Naive thymus-derived CD8-positive, alpha-beta T cell (primary cell): ENCODE results near the gene DDIT3. TPM values are rescaled to one million over a fixed set of nuclear protein-coding genes. Genes with fewer than 3 reads are reported as not detected.
A peak's percentile ranks its signal among the peaks of the same experiment; 100 is the strongest.

Source experiments
- ATAC-seq, 2 donors: fragments of 150-1000 bp; cut with Tn5 transposase in 1 of 2; sonication (Bioruptor Pico), chemical (Tn5 transposase) in 1 of 2; 1 replicate in 1 of 2; 2 replicates in 1 of 2; pipeline ENCODE4 v1.10.0; 2021; ENCODE audit warnings: mild to moderate bottlenecking in 2 of 2, moderate library complexity in 2 of 2
- POLR2A ChIA-PET: fragments of 350-600 bp; sonication (Branson Sonifier 250); formaldehyde crosslinking; loops from one replicate; lab custom pipeline; 2021; ENCODE audit warnings: antibody characterized with exemption; lab: Charles Lee
- DNase-seq, 10 donors: peaks; one replicate each; pipeline versions ENCODE4 v3.0.0 to v3.0.0-alpha.2; 2020 to 2022
- H3K27ac Mint-ChIP-seq, 10 donors: one replicate each; pipeline ENCODE4 v1.8.0; 2020 to 2022; ENCODE audit warnings: mild to moderate bottlenecking in 10 of 10, mixed read lengths in 10 of 10, moderate library complexity in 4 of 10, inconsistent platforms in 1 of 10
- H3K27me3 Mint-ChIP-seq, 5 donors: one replicate each; pipeline ENCODE4 v1.8.0; 2021 to 2022; ENCODE audit warnings: mixed read lengths in 5 of 5
- H3K36me3 Mint-ChIP-seq, 3 donors: one replicate each; pipeline ENCODE4 v1.8.0; 2020 to 2022; ENCODE audit warnings: mixed read lengths in 3 of 3, mild to moderate bottlenecking in 2 of 3, inconsistent platforms in 1 of 3
- H3K4me1 Mint-ChIP-seq, 4 donors: one replicate each; pipeline ENCODE4 v1.8.0; 2021 to 2022; ENCODE audit warnings: mixed read lengths in 4 of 4
- H3K4me3 Mint-ChIP-seq, 10 donors: one replicate each; pipeline ENCODE4 v1.8.0; 2020 to 2022; ENCODE audit warnings: mild to moderate bottlenecking in 10 of 10, mixed read lengths in 10 of 10, moderate library complexity in 6 of 10, inconsistent platforms in 1 of 10
- H3K9me3 Mint-ChIP-seq, 9 donors: one replicate each; pipeline ENCODE4 v1.8.0; 2020 to 2022; ENCODE audit warnings: mixed read lengths in 9 of 9, mild to moderate bottlenecking in 3 of 9, inconsistent platforms in 1 of 9, moderate library complexity in 1 of 9
- polyA plus RNA-seq, 3 donors: library from polyadenylated mRNA; unstranded; fragments of 300-500 nt; fragmentation: Illumina TruSeq; gene quantifications; one replicate each; pipeline ENCODE4 v1.2.3, GENCODE V29; 2021
- total RNA-seq, 8 experiments: library from RNA in 2 of 8; stranded (reverse) in 2 of 8; gene quantifications; one replicate each; pipeline ENCODE4 v1.2.3 and lab custom pipeline; 2021 to 2026

Gene DDIT3
- total and polyA plus RNA-seq, 5 experiments from 2014 or later = 13.1 to 89.5 (median 18.7) TPM

GRCh38 chr12:57545809-57546437 lies 25.6 kb upstream of the DDIT3 start:
- no peak for DNase-seq
- Mint-ChIP-seq H3K36me3 (peaks cover 0 to 8% (median 0%) of the 10 kb centered on the region in 3 donors), H3K27ac (peak overlapping the region; percentile 86 to 98 (median 94)), H3K9me3 (no peaks in the 10 kb centered on the region), H3K4me3 (peak overlapping the region; percentile 91 to 99 (median 97)), H3K4me1 (peaks cover 29 to 61% (median 53%) of the 10 kb centered on the region in 4 donors), H3K27me3 (peaks cover 0 to 9% (median 0%) of the 10 kb centered on the region in 5 donors)
- ATAC-seq = no peak
- POLR2A ChIA-PET = interaction anchor here (0.5 to 2.4 kb wide), 5 partner anchors 9 to 44 kb away, joined by 3 to 12 read pairs (median 3); partner anchors contain the start of gene DDIT3

GRCh38 chr12:57543581-57543980 lies 23.3 kb upstream of the DDIT3 start:
- no peak for ATAC-seq
- H3K4me1 Mint-ChIP-seq = peaks cover 22 to 49% (median 40%) of the 10 kb centered on the region in 4 donors
- POLR2A ChIA-PET = interaction anchor here (1.0 to 1.7 kb wide), 3 partner anchors 19 to 85 kb away, joined by 3 to 5 read pairs (median 4); partner anchors contain the start of gene DDIT3

GRCh38 chr12:57541717-57542116 lies 21.4 kb upstream of the DDIT3 start:
- Mint-ChIP-seq H3K36me3 (peaks cover 0 to 43% (median 4%) of the 10 kb centered on the region in 3 donors), H3K27me3 (no peaks in the 10 kb centered on the region), H3K9me3 (no peaks in the 10 kb centered on the region), H3K27ac (no peak overlapping the region), H3K4me3 (no peak overlapping the region), H3K4me1 (peaks cover 23 to 45% (median 32%) of the 10 kb centered on the region in 4 donors)
- ATAC-seq (no peak), DNase-seq (no peak)
- POLR2A ChIA-PET = no interaction called here

More at GRCh38 chr12:57543581-57543980, 23.3 kb upstream of the DDIT3 start:
- no peak overlapping the region for H3K4me3 Mint-ChIP-seq
- H3K9me3 Mint-ChIP-seq = no peaks in the 10 kb centered on the region
- DNase-seq = no peak
- no peaks in the 10 kb centered on the region for H3K27me3 Mint-ChIP-seq
- peaks cover 0 to 30% (median 2%) of the 10 kb centered on the region in 3 donors for H3K36me3 Mint-ChIP-seq
- peak overlapping the region in 5 of 10 donors; percentile 14 to 66 (median 53) for H3K27ac Mint-ChIP-seq

- peak overlapping the region in 3 of 10 donors; percentile 3 to 27 (median 10) for H3K27ac Mint-ChIP-seq
- no peak for ATAC-seq
- no peak for DNase-seq
- peaks cover 0 to 46% (median 4%) of the 10 kb centered on the region in 3 donors for H3K36me3 Mint-ChIP-seq
- no peaks in the 10 kb centered on the region for H3K9me3 Mint-ChIP-seq
- H3K4me1 Mint-ChIP-seq = peaks cover 17 to 38% (median 26%) of the 10 kb centered on the region in 4 donors
- POLR2A ChIA-PET = interaction anchor here (0.7 kb wide), 1 partner anchor 22 kb away, joined by 4 read pairs; no protein-coding TSS in a partner anchor
- H3K4me3 Mint-ChIP-seq = no peak overlapping the region
- H3K27me3 Mint-ChIP-seq = no peaks in the 10 kb centered on the region
Observed at GRCh38 chr12:57541001-57541400, 20.7 kb upstream of the DDIT3 start.

GRCh38 chr12:57539134-57539768 lies 18.9 kb upstream of the DDIT3 start:
- no peak overlapping the region for H3K4me3 Mint-ChIP-seq
- DNase-seq (no peak), ATAC-seq (no peak)
- peaks cover 0 to 58% (median 8%) of the 10 kb centered on the region in 3 donors for H3K36me3 Mint-ChIP-seq
- no peaks in the 10 kb centered on the region for H3K9me3 Mint-ChIP-seq
- peak overlapping the region in 2 of 10 donors; percentile 12 to 14 for H3K27ac Mint-ChIP-seq
- H3K4me1 Mint-ChIP-seq = peaks cover 9 to 23% (median 14%) of the 10 kb centered on the region in 4 donors
- H3K27me3 Mint-ChIP-seq = no peaks in the 10 kb centered on the region
- POLR2A ChIA-PET = interaction anchor here (0.6 to 1.1 kb wide), 3 partner anchors 15 to 42 kb away, joined by 3 to 5 read pairs (median 4); no protein-coding TSS in a partner anchor

- POLR2A ChIA-PET = interaction anchor here (1.2 to 1.5 kb wide), 2 partner anchors 10 to 12 kb away, joined by 4 read pairs; no protein-coding TSS in a partner anchor
- Mint-ChIP-seq H3K4me1 (peaks cover 0 to 13% (median 6%) of the 10 kb centered on the region in 4 donors), H3K36me3 (peaks cover 0 to 80% (median 10%) of the 10 kb centered on the region in 3 donors), H3K4me3 (no peak overlapping the region), H3K27me3 (no peaks in the 10 kb centered on the region), H3K27ac (peak overlapping the region in 1 of 10 donors; percentile 2), H3K9me3 (no peaks in the 10 kb centered on the region)
- ATAC-seq (no peak), DNase-seq (no peak)
Observed at GRCh38 chr12:57536597-57536942, 16.3 kb upstream of the DDIT3 start.

- Mint-ChIP-seq H3K27me3 (no peaks in the 10 kb centered on the region), H3K4me3 (no peak overlapping the region), H3K27ac (peak overlapping the region in 3 of 10 donors; percentile 52 to 65 (median 53)), H3K4me1 (peaks cover 0 to 13% (median 6%) of the 10 kb centered on the region in 4 donors), H3K9me3 (no peaks in the 10 kb centered on the region), H3K36me3 (peaks cover 0 to 84% (median 10%) of the 10 kb centered on the region in 3 donors)
- DNase-seq = no peak
- POLR2A ChIA-PET = interaction anchor here (1.2 kb wide), 1 partner anchor 12 kb away, joined by 4 read pairs; no protein-coding TSS in a partner anchor
- ATAC-seq = no peak
Observed at GRCh38 chr12:57535764-57536596, 15.7 kb upstream of the DDIT3 start.

GRCh38 chr12:57534991-57535543 lies 14.8 kb upstream of the DDIT3 start:
- Mint-ChIP-seq H3K4me1 (peaks cover 0 to 13% (median 6%) of the 10 kb centered on the region in 4 donors), H3K27me3 (no peaks in the 10 kb centered on the region), H3K27ac (peak overlapping the region in 3 of 10 donors; percentile 10 to 53 (median 20)), H3K9me3 (no peaks in the 10 kb centered on the region), H3K4me3 (no peak overlapping the region), H3K36me3 (peaks cover 0 to 82% (median 10%) of the 10 kb centered on the region in 3 donors)
- ATAC-seq (no peak), DNase-seq (no peak)
- POLR2A ChIA-PET = no interaction called here

GRCh38 chr12:57534250-57534649 lies 13.9 kb upstream of the DDIT3 start:
- Mint-ChIP-seq H3K27me3 (no peaks in the 10 kb centered on the region), H3K9me3 (no peaks in the 10 kb centered on the region), H3K4me1 (peaks cover 0 to 20% (median 8%) of the 10 kb centered on the region in 4 donors), H3K27ac (peak overlapping the region in 1 of 10 donors; percentile 74), H3K4me3 (no peak overlapping the region), H3K36me3 (peaks cover 0 to 82% (median 8%) of the 10 kb centered on the region in 3 donors)
- DNase-seq (no peak), ATAC-seq (no peak)
- POLR2A ChIA-PET = no interaction called here

- ATAC-seq (no peak), DNase-seq (no peak)
- H3K4me1 Mint-ChIP-seq = peaks cover 0 to 9% (median 6%) of the 10 kb centered on the region in 4 donors
- H3K27me3 Mint-ChIP-seq = no peaks in the 10 kb centered on the region
- H3K9me3 Mint-ChIP-seq = no peaks in the 10 kb centered on the region
- no peak overlapping the region for H3K4me3 Mint-ChIP-seq
- peaks cover 0 to 79% (median 6%) of the 10 kb centered on the region in 3 donors for H3K36me3 Mint-ChIP-seq
- POLR2A ChIA-PET = interaction anchor here (1.8 kb wide), 1 partner anchor 10 kb away, joined by 10 read pairs; the partner anchor contains the start of gene MBD6
- H3K27ac Mint-ChIP-seq = peak overlapping the region in 3 of 10 donors; percentile 7 to 43 (median 19)
Observed at GRCh38 chr12:57533108-57533507, 12.8 kb upstream of the DDIT3 start.

GRCh38 chr12:57531836-57532235 lies 11.5 kb upstream of the DDIT3 start:
- peak overlapping the region in 4 of 10 donors; percentile 15 to 59 (median 42) for H3K27ac Mint-ChIP-seq

More at GRCh38 chr12:57531836-57532235, 11.5 kb upstream of the DDIT3 start:
- Mint-ChIP-seq H3K4me1 (peaks cover 0 to 8% (median 5%) of the 10 kb centered on the region in 4 donors), H3K4me3 (no peak overlapping the region), H3K36me3 (peaks cover 0 to 80% (median 6%) of the 10 kb centered on the region in 3 donors), H3K9me3 (no peaks in the 10 kb centered on the region), H3K27me3 (no peaks in the 10 kb centered on the region)
- ATAC-seq (no peak), DNase-seq (no peak)
- POLR2A ChIA-PET = interaction anchor here (1.1 to 1.8 kb wide), 2 partner anchors 8 to 15 kb away, joined by 3 to 10 read pairs; partner anchors contain the start of genes DCTN2 and MBD6
